ENCODE results near the gene ZNF605.
"Not testable (repeated sequence)": the region's sequence is repeated elsewhere in the genome, so short reads cannot be mapped to it uniquely, and the experiment has no call there.

The ZNF605 gene

DNA sequence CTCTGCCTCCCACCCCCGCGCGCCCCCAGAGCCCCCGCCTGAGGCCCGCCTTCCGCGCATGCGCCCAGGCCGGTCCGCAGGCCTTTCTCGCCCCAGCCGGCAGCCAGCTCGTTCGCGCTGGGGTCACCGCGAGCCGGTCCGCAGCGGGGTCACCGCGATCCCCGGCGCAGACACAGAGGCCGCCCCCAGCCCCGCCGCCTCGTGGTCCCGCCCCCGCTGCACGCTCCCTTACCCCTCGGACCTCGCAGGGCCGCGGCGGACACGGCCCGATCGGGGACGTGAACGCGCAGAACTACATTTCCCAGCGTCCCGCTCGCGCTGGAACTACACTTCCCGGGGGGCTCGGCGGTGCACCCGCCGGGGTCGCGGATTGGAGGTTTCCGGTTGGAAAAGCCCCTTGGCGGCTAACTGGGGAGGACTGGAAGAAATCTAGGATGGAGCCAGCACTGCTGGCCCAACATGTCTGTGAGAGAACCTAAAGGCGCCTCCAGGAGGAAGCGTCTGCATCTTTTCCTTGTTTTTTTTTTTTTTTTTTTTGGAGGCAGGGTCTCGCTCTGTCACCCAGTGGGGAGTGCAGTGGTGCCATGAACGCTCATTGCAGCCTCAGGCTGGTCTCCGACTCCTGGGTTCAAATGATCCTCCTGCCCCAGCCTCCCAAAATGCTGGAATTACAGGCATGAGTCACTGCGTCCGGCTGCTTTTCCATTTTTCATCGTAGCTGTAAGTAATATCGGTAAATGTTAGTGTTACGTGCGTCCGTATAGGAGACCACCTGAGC is at the start of gene ZNF605:
ZNF605 (minus strand) TSS at position 296 of the 778 bp plus-strand sequence. CDS start 10,671 bp downstream, outside the sequence.
- peak; percentile 73 to 80 (median 80) for DNase-seq (ENCODE audit: low read depth in 3 of 3)

DNA sequence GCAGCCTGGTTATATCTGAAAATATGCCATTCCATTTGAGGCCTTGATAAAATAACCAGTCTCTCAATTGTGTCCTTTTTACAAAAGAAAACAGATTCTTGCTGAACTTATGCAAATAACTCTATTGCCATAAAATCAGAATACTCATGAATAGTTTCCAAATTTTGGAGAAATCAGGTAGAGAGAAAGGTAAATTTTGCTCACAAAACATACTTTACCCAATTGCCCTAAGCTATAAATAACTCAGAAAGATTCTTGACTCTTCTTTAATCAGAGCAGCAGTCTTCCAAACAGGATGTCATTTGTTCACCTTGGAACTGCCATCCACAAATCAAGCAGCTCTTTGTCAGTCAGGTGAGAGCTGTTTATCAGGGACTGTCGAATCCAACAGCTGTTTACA is 42.6 kb upstream of the ZNF605 start:
- DNase-seq (ENCODE audit: low read depth in 3 of 3) = no peak

DNA sequence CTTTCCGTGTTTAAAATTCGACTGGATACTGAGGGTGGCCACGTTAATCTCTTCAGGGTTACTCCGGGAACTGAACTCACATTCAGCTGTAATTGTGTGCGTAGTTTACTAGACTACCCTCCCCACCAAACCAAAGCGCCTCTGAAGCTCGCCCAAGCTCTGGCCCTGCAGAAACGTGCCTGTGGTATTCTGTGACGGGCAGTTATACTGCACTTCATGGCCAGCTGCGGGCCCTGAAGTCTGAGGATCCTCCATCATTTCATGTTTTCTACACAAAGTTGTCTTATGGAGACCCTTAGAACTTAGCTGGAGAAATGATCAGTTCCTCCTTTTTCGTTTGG is 30.7 kb upstream of the ZNF605 start:
- DNase-seq (ENCODE audit: low read depth in 3 of 3) = no peak

DNA sequence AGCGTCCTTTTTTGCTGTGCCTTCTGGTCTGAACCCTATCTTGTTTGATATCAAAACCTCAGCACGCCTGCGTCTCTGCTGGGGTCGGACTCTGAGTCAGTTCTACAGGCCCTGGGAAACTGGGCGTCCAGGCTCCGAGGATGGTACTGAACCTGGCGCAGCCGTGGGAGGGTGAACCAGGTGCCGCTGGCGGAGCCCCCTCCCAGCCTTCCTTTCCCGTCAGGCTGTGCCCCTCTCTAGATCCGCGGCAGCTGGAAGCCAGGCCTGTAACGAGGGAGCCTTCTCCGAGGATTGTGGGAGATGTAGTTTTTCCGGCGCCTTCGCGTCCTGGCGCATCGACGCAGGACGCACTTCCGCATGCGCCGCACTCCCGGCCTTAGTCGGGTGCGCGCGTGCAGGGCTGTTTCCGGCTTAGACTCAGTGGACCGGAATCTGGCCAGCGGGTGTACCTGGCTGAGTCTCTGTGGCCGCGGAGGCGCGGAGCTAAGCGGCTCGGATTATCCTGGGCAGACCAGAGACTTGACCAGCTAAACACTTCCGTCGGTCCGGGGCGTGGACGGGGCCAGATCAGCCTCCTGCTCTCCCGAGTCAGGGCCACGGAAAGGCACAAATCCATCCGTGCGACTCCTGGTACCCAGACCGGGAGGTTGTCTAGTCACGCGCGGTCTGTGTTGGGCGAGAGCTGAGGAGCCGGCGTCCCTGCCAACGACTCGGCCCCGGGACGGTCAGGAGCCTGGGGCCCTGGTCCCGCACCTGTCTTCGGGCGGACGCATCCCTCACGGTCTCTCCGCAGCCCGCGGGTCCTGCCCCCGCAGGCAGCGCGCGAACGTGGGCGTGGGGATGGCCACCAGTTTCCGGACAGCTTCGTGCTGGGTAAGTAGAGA is 30.1 kb upstream of the ZNF605 start, which contains the start of gene ZNF26:
ZNF26 (plus strand) TSS at position 367 of the 884 bp plus-strand sequence; CDS start at position 841, 474 bp downstream.
- peak; percentile 78 to 86 (median 79) for DNase-seq (ENCODE audit: low read depth in 3 of 3)

DNA sequence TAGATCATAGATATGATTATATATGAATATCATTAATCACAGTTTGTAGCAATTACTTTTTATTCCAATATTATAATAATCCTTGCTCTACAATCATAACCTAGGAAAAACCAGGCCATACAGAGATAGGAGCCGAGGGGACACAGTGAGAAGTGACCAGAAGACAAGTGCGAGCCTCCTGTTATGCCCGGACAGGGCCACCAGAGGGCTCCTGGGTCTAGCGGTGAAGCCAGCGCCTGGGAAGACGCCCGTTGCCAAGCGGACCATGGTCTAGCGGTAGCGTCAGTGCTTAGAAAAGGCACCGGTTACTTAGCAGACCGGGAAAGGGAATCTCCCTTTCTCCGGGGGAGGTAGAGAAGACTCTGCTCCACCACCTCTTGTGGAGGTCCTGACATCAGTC is 20.8 kb upstream of the ZNF605 start:
- peak in 1 of 3 experiments; percentile 47 for DNase-seq (ENCODE audit: low read depth in 3 of 3)

DNA sequence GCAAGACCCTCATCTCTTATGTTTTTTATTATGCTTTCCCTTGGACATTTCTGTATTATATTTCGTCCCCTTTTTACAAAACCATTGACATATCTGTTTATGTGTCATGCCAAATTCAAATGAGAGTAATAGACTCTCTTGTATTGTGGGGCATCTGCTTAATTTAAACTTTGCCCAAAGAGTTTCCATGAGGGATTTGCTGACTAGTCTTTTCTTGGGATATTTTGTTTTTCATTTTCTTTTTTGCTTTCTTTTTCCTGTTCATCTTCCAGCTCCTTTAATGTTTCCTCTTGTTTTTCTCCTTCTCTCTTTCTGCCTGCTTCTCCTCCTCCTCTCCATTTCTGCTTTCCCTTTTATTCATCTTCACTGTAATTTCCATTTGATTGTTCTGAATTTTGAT is 16.3 kb upstream of the ZNF605 start:
- no peak for DNase-seq (ENCODE audit: low read depth in 3 of 3)

DNA sequence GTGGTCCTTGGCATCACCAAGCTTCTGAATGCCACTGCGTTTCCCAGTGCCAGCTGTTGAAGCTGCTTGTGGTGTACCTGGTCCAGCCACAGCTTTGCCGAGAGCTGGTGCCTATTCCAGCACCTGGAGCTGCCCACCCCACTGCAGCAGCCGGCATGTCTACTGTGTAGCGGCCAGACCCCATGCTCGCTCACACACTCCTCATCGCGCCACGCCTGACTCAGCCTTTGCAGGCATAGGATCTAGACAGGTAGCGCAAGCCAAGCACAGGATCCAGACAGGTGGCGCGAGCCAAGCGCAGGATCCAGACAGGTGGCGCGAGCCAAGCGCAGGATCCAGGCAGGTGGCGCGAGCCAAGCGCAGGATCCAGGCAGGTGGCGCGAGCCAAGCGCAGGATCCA is 11.6 kb upstream of the ZNF605 start:
- no peak for DNase-seq (ENCODE audit: low read depth in 3 of 3)

DNA sequence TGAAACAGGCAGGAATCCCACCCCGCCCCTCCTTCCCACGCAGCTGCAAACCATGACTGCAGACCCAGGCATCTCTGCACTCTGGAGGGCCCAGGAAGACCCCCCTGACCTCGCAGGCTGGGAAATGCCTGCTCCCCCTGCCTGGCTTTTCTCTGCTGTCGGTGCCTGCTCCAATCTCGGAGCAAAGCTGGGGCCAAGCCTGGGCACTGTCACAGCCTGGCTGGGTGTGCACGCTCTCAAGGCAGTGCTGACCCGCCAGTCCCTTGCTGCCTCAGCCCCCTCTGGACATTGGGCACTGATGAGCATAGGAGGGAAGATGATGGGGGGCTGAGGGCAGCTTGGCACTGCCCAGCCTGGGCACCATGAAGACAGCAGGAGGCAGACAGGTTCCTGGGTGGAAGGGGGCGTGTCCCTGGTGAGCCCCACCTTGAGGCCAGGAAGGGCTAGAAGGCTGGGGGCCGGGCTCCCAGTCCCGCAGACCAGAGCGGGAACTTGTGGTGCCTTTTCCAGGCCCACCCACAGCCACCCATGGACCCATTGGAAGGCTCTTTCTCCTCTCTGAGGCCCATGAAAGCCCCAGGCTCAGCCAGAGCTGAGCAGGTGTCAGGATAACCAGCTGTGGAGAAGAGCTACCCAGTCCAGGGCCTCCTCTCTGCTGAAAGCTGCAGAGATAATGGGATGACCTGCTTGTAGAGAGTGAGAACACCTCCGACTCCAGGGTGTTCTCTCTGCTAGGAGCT is 10.7 kb upstream of the ZNF605 start:
- DNase-seq (ENCODE audit: low read depth in 3 of 3) = no peak

DNA sequence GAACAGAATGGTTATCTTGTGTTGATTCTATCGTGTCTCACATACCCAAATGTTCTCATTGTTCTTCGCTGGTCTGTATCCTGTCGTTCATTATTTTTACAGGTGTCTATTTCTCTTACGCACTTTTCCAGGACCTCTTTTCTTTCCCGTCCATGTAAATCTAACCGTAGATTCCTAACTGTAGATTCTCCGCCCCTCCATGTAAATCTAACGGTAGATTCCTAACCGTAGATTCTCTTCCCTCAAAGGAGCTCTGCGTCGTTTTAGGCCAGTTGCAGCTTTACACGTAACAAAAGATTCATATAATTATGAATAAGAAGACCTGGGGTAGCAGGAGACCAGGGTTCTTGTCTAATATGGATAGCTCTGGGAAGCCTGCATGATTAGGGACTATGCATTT is 9.7 kb upstream of the ZNF605 start:
- no peak for DNase-seq (ENCODE audit: low read depth in 3 of 3)

DNA sequence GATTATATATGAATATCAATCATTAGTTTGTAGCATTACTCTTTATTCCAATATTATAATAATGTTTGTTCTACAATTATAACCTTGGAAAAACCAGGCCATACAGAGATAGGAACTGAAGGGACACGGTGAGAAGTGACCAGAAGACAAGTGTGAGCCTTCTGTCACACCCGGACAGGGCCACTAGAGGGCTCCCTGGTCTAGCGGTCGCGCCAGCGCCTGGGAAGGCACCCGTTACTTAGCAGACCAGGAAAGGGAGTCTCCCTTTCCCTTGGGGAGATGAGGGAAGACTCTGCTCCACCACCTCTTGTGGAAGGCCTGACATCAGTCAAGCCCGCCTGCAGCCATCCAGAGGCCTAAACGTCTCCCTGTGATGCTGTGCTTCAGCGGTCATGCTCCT is 7.8 kb upstream of the ZNF605 start:
- DNase-seq (ENCODE audit: low read depth in 3 of 3) = peak in 1 of 3 experiments; percentile 26

DNA sequence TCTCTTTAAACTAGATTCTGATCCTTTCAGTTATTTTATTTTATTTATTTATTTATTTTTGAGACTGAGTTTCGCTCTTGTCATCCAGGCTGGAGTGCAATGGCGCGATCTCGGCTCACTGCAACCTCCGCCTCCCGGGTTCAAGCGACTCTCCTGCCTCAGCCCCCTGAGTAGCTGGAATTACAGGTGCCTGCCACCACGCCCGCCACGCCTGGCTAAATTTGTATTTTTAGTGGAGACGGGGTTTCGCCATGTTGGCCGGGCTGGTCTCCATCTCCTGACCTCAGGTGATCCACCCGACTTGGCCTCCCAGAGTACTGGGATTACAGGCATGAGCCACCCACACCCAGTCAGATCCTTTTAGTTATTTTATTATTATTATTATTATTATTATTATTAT is 5.7 kb upstream of the ZNF605 start:
- not testable (repeated sequence) for DNase-seq (ENCODE audit: low read depth in 3 of 3)

DNA sequence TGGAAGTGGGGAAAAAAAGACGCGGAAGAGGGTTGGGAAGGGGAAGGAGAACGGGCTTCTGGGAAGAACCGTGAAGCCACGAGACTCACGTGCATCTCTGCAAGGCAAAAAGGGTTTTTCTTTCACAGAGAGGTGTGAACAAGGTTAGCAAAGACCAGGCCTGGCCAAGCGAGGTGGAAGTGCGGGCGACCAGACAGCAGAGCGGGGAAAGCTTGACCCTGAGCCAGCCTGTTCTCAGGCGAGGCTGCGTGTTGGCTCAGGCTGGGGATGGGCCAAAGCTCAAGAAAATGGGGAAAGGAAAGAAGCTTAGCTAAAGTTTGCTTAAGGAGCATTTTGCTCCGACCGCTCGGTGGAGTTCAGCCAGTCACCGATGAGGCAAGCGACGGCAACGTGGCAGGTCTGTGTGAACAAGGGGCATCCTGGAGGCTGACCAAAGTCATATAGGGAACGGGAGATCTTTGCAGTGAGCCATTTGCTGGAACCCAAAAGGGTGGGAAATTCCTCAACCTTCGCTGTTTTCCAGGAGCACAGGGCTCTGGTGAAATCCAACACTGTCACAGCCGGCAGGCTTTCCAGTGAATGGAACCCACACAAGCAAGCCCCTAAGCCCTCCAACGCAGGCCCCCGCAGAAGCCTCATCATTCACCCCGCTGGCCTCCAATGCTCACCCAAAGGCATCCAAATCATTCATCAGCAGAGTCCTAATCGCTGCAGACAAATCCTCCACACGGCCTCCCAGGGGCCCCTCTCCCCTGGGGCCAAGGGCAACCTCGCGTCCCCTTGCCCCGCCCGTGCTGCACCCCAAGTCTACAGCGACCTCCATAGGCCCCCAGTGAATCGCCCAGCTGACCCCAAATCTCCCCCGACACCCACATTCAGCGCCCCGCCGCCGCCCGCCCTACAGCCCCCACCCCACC is 754 bp downstream of the ZNF605 start:
- DNase-seq (ENCODE audit: low read depth in 3 of 3) = no peak

DNA sequence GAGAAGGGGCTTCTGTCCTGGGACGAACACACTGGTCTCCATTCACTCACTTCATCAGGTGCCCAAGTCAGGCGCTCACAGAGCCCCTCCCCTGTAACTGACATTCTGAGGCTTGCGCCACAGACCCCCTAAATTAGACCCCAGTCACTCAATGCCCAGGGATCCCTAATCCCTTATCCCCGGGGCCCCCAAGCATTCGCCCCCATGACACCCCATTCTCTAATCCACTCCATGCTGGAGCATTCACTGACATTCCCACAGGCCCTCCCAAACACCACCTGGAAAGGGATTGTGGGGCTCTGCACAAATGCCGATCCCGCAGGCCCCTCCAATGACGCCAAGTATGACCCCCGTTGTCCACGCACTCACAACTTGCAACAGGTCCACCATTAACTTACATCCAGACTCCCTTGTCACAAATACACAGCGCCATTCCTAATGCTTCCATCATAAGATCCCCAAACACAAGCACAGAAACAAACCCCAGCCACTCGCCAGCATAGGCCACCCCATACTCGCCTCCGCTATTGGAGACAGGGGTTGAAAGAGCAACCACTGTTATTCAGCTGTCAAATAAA is 1.5 kb downstream of the ZNF605 start:
- DNase-seq (ENCODE audit: low read depth in 3 of 3) = no peak

DNA sequence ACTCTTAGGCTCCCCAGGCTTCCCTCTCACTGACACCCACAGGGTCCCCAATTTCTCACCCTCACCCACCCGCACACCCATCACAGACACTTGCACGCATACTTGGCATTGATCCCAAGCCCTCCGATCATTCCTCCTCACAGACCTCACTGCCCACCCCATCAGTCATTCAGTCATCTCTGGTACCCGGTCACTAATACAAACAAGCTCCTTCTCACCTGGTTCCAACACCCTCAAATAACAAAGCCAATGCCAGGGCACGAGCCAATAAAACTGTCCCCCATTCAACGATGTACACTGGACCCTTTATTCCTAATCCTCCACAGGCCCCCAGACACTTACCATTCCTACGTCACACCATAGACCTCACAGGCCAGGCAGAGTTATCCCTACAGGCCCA is 2.3 kb downstream of the ZNF605 start:
- no peak for DNase-seq (ENCODE audit: low read depth in 3 of 3)

DNA sequence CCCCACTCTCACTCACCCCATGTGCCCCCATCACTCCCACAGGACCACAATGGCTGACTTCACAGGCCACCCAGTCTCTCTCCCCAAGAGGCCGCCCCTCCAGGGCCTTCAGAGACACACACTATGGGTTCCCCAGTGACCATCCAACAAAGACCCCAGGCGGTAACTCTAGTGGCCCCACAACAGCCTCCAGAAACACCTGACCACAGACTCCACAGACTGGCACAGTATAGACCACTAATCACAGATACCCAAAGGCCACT is 3.0 kb downstream of the ZNF605 start:
- no peak for DNase-seq (ENCODE audit: low read depth in 3 of 3)

DNA sequence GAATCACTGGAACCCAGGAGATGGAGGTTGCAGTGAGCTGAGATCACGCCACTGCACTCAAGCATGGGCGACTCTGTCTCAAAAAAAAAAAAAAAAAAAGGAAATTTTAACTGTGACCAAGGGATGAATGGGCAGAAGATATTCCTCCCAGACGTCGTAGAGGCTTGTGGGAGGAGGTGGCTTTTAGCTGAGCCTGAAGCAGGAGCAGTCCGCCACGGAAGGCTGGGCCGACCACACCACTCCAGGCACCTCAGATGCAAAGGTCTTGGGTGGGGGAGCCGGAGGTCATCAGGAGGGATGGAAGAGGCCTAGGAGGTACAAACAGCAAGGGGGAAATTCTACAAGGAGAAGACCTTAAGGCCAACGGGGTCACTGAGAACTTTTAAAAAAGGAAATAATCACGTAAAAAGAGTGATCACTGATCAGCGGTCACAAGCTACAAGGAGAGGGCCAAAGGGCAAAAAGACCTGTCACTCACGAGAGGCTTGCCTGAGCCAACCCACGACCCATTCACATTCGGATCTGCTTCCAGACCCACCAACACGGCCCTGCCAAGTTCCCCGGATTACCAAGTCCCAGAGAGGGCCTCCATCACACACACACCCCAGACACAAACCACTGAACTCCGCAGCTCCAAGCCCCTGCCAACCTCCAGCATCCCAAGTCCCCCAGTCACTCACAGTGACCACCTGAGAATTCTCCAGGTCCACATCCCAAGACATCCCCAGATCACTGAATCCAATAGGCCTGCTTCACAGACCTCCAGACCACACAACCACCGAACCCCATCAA is 3.5 kb downstream of the ZNF605 start:
- DNase-seq (ENCODE audit: low read depth in 3 of 3) = no peak

DNA sequence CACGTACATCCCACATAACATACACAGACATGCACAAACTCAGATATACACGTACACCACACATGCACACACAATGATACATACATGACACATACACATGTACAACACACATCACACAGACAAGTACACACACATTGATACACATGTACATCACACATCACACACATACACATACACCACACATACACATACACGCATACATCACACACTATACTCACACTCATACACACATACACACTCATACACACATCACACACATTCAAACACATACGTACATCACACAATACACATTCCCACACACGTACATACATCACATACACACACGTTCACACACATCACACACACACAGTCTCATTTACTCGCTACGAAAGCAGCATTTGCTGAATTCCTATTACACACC is 4.5 kb downstream of the ZNF605 start:
- DNase-seq (ENCODE audit: low read depth in 3 of 3) = no peak

DNA sequence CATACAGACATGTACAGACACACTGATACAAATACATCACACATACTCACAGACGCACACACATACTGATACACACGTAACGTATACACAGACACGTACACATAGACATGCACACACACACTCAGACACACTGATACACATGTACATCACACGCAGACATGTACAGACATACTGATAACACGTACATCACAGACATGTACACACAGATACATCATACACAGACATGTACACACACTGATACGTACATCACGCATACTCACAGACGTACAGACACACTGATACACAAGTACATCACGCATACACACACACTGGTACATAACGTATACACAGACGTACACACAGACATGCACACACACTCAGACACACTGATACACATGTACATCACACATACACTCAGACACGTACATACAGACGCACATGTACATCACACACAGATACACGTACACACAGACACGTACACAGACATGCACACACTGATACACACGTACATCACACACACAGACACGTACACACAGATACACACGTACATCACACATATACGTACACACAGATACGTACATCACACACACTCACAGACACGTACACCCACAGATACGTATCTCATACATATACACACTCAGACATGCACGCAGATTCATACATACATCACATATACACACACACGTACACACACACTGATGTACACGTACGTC is 5.1 kb downstream of the ZNF605 start:
- DNase-seq (ENCODE audit: low read depth in 3 of 3) = no peak

Data from stimulated activated CD4-positive, alpha-beta T cell treated with anti-CD3 and anti-CD28 coated beads, TNF-alpha, amount 100 ng/mL, for 24 hours (primary cell).